ENCODE data around the gene CBL. TPM values are rescaled to one million over a fixed set of nuclear protein-coding genes. Genes with fewer than 3 reads are reported as not detected.

Gene CBL
- total RNA-seq, 1 donor from 2014 or later = 27.8 TPM

DNA sequence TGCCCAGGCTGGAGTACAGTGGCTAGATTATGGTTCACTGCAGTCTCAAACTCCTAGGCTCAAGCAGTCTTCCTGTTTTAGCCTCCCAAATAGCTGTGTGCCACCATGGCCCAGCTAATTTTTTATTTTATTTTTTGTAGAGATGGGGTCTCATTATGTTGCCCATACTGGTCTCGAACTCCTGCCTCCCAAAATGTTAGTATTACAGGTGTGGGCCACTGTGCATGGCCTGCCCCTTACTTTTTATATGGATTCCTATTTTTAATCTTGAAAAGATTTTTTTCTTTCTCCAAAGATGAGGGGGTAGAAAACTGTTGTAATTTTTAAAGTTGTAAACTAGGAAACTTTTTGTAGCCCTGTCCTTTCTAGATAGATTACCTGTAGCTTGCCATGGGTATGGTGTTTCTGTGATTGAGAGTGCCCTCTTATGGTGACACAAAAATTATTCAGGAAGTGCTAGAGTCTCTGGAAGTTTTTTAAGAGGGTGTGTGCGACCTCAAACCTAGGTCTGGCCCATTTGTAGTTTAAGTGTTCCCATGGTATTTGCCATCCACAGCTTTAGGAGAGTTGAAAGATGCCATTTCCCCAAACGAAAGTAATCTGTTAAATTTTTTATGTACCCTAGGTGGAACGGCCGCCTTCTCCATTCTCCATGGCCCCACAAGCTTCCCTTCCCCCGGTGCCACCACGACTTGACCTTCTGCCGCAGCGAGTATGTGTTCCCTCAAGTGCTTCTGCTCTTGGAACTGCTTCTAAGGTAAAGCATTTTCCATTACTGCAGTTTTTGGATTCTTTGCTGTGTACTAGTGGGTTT is 78.4 kb downstream of the CBL start:
- DNase-seq (no peak), ATAC-seq (ENCODE audit: low read depth) (peak; percentile 88)
- H3K27me3 Mint-ChIP-seq = no peaks in the 10 kb centered on the region
- H3K4me1 Mint-ChIP-seq = peaks cover 6% of the 10 kb centered on the region
- CTCF ChIA-PET = interaction anchor here (0.8 to 2.8 kb wide), 15 partner anchors 11 to 141 kb away, joined by 3 to 23 read pairs (median 5); partner anchors contain the start of genes CBL and NLRX1
- TF ChIP-seq, protein P1, sequence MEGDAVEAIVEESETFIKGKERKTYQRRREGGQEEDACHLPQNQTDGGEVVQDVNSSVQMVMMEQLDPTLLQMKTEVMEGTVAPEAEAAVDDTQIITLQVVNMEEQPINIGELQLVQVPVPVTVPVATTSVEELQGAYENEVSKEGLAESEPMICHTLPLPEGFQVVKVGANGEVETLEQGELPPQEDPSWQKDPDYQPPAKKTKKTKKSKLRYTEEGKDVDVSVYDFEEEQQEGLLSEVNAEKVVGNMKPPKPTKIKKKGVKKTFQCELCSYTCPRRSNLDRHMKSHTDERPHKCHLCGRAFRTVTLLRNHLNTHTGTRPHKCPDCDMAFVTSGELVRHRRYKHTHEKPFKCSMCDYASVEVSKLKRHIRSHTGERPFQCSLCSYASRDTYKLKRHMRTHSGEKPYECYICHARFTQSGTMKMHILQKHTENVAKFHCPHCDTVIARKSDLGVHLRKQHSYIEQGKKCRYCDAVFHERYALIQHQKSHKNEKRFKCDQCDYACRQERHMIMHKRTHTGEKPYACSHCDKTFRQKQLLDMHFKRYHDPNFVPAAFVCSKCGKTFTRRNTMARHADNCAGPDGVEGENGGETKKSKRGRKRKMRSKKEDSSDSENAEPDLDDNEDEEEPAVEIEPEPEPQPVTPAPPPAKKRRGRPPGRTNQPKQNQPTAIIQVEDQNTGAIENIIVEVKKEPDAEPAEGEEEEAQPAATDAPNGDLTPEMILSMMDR (IDR thresholded peaks at IDR 0.05) = no peak
- H3K36me3 Mint-ChIP-seq (ENCODE audit: low read depth) = peaks cover 66% of the 10 kb centered on the region
- no peaks in the 10 kb centered on the region for H3K9me3 Mint-ChIP-seq
- intact Hi-C loops (cut with micrococcal nuclease) = loop anchor here (1.0 to 5.0 kb wide), 5 partner anchors 22 to 137 kb away; partner anchors contain the start of genes ABCG4 and NLRX1
- POLR2A ChIA-PET = interaction anchor here (0.5 to 2.9 kb wide), 3 partner anchors 10 to 190 kb away, joined by 3 to 14 read pairs (median 4); partner anchors contain the start of gene CBL
- H3K4me3 Mint-ChIP-seq = no peak overlapping the region
- no peak overlapping the region for H3K27ac Mint-ChIP-seq

DNA sequence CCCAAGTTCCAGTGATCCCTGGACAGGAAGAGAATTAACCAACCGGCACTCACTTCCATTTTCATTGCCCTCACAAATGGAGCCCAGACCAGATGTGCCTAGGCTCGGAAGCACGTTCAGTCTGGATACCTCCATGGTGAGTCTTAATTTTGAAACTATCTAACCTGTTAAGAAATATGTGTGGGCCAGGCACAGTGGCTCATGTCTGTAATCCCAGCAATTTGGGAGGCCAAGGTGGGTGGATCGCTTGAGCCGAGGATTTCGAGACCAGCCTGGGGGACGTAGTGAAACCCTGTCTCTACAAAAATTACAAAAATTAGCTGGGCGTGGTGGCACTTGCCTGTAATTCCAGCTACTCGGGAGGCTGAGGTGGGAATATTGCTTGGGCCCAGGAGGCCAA is 79.3 kb downstream of the CBL start:
- H3K4me1 Mint-ChIP-seq = peaks cover 6% of the 10 kb centered on the region
- DNase-seq = no peak
- no peaks in the 10 kb centered on the region for H3K27me3 Mint-ChIP-seq
- H3K36me3 Mint-ChIP-seq (ENCODE audit: low read depth) = peaks cover 58% of the 10 kb centered on the region
- no peak overlapping the region for H3K27ac Mint-ChIP-seq
- no peaks in the 10 kb centered on the region for H3K9me3 Mint-ChIP-seq
- CTCF ChIA-PET = interaction anchor here (1.0 to 2.8 kb wide), 5 partner anchors 24 to 142 kb away, joined by 4 to 23 read pairs (median 5); partner anchors contain the start of gene CBL
- H3K4me3 Mint-ChIP-seq = no peak overlapping the region
- POLR2A ChIA-PET = interaction anchor here (0.5 to 2.9 kb wide), 3 partner anchors 11 to 191 kb away, joined by 3 to 14 read pairs (median 4); partner anchors contain the start of gene CBL
- intact Hi-C loops (cut with micrococcal nuclease) = loop anchor here (2.0 kb wide), 1 partner anchor 23 kb away; no protein-coding TSS in a partner anchor
- no peak for ATAC-seq (ENCODE audit: low read depth)
- TF ChIP-seq, protein P1 (IDR thresholded peaks at IDR 0.05) = no peak

DNA sequence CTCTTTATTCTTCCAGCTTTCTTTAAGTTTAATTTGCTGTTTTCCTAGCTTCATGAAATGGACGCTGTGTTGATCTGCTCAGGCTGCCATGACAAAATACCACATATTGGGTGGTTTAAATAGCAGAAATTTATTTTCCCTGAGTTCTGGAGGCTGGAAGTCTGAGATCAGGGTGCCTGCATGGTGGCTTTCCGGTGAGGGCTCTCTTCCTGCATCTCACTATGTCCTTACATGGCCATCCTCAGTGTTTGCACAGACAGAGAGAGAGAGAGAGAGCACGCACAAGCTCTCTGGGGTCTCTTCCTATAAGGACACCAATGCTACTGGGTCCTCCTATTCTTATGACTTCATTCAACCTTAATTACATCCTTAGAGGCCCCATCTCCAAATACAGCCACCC is 82.1 kb downstream of the CBL start:
- ChIA-PET CTCF (no interaction called here), POLR2A (no interaction called here)
- TF ChIP-seq, protein P1 (IDR thresholded peaks at IDR 0.05) = no peak
- DNase-seq (no peak), ATAC-seq (ENCODE audit: low read depth) (no peak)
- Mint-ChIP-seq H3K4me1 (peaks cover 6% of the 10 kb centered on the region), H3K27ac (no peak overlapping the region), H3K27me3 (no peaks in the 10 kb centered on the region), H3K36me3 (ENCODE audit: low read depth) (peaks cover 62% of the 10 kb centered on the region), H3K9me3 (peaks cover 4% of the 10 kb centered on the region), H3K4me3 (no peak overlapping the region)
- intact Hi-C loops (cut with micrococcal nuclease) = no loop called here

DNA sequence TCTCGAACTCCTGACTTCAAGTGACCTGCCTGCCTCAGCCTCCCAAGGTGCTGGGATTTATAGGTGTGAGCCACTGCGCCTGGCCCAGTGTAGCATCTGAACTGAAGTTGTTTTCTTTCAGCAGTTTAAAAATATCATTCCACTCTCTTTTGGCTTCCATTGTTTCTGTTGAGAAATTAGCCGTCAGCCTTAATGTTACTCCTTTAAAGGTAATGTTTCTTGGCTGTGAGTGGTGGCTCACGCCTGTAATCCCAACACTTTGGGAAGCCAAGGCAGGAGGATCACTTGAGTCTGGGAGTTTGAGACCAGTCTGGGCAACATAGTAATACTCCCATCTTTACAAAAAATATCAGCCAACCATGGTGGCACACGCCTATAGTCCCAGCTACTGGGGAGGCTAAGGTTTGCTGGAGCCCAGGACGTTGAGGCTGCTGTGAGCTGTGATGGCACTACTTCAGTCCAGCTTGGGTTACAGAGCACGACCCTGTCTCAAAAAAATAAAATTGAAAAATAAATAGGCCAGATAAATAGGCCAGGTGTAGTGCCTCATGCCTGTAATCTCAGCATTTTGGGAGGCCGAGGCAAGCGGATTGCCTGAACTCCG is 84.9 kb downstream of the CBL start:
- Mint-ChIP-seq H3K4me3 (no peak overlapping the region), H3K9me3 (peaks cover 4% of the 10 kb centered on the region), H3K4me1 (no peaks in the 10 kb centered on the region), H3K36me3 (ENCODE audit: low read depth) (peaks cover 64% of the 10 kb centered on the region), H3K27me3 (no peaks in the 10 kb centered on the region), H3K27ac (no peak overlapping the region)
- no peak for DNase-seq
- intact Hi-C loops (cut with micrococcal nuclease) = no loop called here
- TF ChIP-seq, protein P1 (IDR thresholded peaks at IDR 0.05) = no peak
- POLR2A ChIA-PET = no interaction called here
- CTCF ChIA-PET = no interaction called here
- no peak for ATAC-seq (ENCODE audit: low read depth)

DNA sequence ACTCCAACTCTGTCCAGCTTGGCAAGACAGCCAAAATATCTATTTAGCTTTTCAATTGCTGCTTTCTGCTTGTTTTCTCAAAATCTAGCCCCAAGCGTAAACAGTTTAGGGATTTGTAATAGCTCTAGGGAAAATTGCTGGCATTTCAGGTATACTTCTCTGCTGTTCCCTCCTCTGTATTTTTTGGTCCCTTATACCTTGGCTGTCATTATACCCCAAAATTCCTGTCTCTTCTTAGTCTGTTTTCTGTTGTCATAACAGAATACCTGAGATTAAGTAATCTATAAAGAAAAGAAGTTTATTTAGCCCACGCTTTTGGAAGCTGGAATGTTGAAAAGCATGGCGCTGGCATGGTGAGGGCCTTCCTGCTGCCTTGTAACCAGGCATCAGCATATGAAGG is 87.3 kb downstream of the CBL start:
- peaks cover 59% of the 10 kb centered on the region for H3K36me3 Mint-ChIP-seq (ENCODE audit: low read depth)
- no peak overlapping the region for H3K27ac Mint-ChIP-seq
- TF ChIP-seq, protein P1 (IDR thresholded peaks at IDR 0.05) = no peak
- ATAC-seq (ENCODE audit: low read depth) = no peak
- ChIA-PET POLR2A (no interaction called here), CTCF (no interaction called here)
- no peak overlapping the region for H3K4me3 Mint-ChIP-seq
- H3K27me3 Mint-ChIP-seq = no peaks in the 10 kb centered on the region
- peaks cover 4% of the 10 kb centered on the region for H3K9me3 Mint-ChIP-seq
- DNase-seq = no peak
- H3K4me1 Mint-ChIP-seq = no peaks in the 10 kb centered on the region
- intact Hi-C loops (cut with micrococcal nuclease) = no loop called here
